Chondrocyte (in vitro differentiated cells): ENCODE results near the gene ADGRD1. TPM values are rescaled to one million over a fixed set of nuclear protein-coding genes. Genes with fewer than 3 reads are reported as not detected.

Source experiments
- DNase-seq: peaks from one replicate; pipeline ENCODE4 v3.0.0; 2021; ENCODE audit warnings: mixed read lengths, low spot score
- H3K27ac Mint-ChIP-seq: one replicate; pipeline ENCODE4 v1.8.0; 2021; ENCODE audit warnings: mild to moderate bottlenecking, moderate library complexity, mixed read lengths; ENCODE audit not compliant: unreplicated experiment
- H3K27me3 Mint-ChIP-seq: 2 replicates; pipeline ENCODE4 v1.8.0; 2021; ENCODE audit warnings: low read depth, mixed read lengths
- H3K36me3 Mint-ChIP-seq: 2 replicates; pipeline ENCODE4 v1.8.0; 2021; ENCODE audit warnings: low read depth, mixed read lengths
- H3K4me1 Mint-ChIP-seq: 2 replicates; pipeline ENCODE4 v1.8.0; 2021; ENCODE audit warnings: low read depth, mild to moderate bottlenecking, mixed read lengths
- H3K4me3 Mint-ChIP-seq: one replicate; pipeline ENCODE4 v1.8.0; 2021; ENCODE audit warnings: mild to moderate bottlenecking, moderate library complexity, mixed read lengths; ENCODE audit not compliant: unreplicated experiment
- H3K9me3 Mint-ChIP-seq: 2 replicates; pipeline ENCODE4 v1.8.0; 2021; ENCODE audit warnings: low read depth, mixed read lengths
- CTCF ChIP-seq: fragments of 200-600 bp; sonication (generic); IDR thresholded peaks from 2 replicates; pipeline ENCODE4 v1.5.0; 2021; ENCODE audit warnings: antibody characterized with exemption, mild to moderate bottlenecking, moderate library complexity
- total RNA-seq: library from RNA; stranded (reverse); gene quantifications from 3 replicates; pipeline ENCODE4 v1.2.1, GENCODE V29; 2021

The ADGRD1 gene
- total RNA-seq, 1 donor from 2014 or later, result 4.7 TPM

- Mint-ChIP-seq H3K36me3 (no peaks in the 10 kb centered on the region), H3K27me3 (peaks cover 19% of the 10 kb centered on the region), H3K4me3 (no peak overlapping the region), H3K27ac (no peak overlapping the region), H3K9me3 (no peaks in the 10 kb centered on the region), H3K4me1 (peaks cover 5% of the 10 kb centered on the region)
- no peak for TF ChIP-seq CTCF
- DNase-seq, result no peak
Observed at GRCh38 chr12:131136539-131136872, 182.8 kb downstream of the ADGRD1 start.

- Mint-ChIP-seq H3K27ac (no peak overlapping the region), H3K9me3 (no peaks in the 10 kb centered on the region), H3K27me3 (peaks cover 19% of the 10 kb centered on the region), H3K36me3 (no peaks in the 10 kb centered on the region), H3K4me1 (peaks cover under 1% of the 10 kb centered on the region), H3K4me3 (no peak overlapping the region)
- DNase-seq, result no peak
- TF ChIP-seq CTCF, result no peak
Observed at GRCh38 chr12:131137009-131137835, 183.5 kb downstream of the ADGRD1 start.

- no peak for DNase-seq
- H3K27ac Mint-ChIP-seq, result no peak overlapping the region
- no peaks in the 10 kb centered on the region for H3K9me3 Mint-ChIP-seq
- no peaks in the 10 kb centered on the region for H3K36me3 Mint-ChIP-seq
- TF ChIP-seq CTCF, result peak; percentile 43
- H3K4me3 Mint-ChIP-seq, result no peak overlapping the region
- no peaks in the 10 kb centered on the region for H3K4me1 Mint-ChIP-seq
- peaks cover 18% of the 10 kb centered on the region for H3K27me3 Mint-ChIP-seq
Observed at GRCh38 chr12:131137836-131138637, 184.3 kb downstream of the ADGRD1 start.

- Mint-ChIP-seq H3K4me1 (peaks cover 5% of the 10 kb centered on the region), H3K27ac (no peak overlapping the region), H3K27me3 (peaks cover 12% of the 10 kb centered on the region), H3K36me3 (no peaks in the 10 kb centered on the region), H3K4me3 (no peak overlapping the region), H3K9me3 (no peaks in the 10 kb centered on the region)
- no peak for DNase-seq
- TF ChIP-seq CTCF, result no peak
Observed at GRCh38 chr12:131138638-131139362, 185.1 kb downstream of the ADGRD1 start.
